SW 1271 (cell line): ENCODE measurements around the gene ESRRG.
A peak's percentile ranks its signal among the peaks of the same experiment; 100 is the strongest.

ENCODE experiments used
- DNase-seq, 2 experiments: peaks; one replicate each; lab custom pipeline; 2025; lab: John Stamatoyannopoulos, UW

The ESRRG gene

GRCh38 chr1:216627252-216627651 is 96.0 kb downstream of the ESRRG start:
- DNase-seq: no peak

- no peak for DNase-seq
Observed at GRCh38 chr1:216626394-216627067, 96.7 kb downstream of the ESRRG start.

GRCh38 chr1:216621536-216621935 is 101.7 kb downstream of the ESRRG start:
- DNase-seq: no peak

GRCh38 chr1:216617081-216617875 is 106.0 kb downstream of the ESRRG start:
- DNase-seq: no peak

DNA sequence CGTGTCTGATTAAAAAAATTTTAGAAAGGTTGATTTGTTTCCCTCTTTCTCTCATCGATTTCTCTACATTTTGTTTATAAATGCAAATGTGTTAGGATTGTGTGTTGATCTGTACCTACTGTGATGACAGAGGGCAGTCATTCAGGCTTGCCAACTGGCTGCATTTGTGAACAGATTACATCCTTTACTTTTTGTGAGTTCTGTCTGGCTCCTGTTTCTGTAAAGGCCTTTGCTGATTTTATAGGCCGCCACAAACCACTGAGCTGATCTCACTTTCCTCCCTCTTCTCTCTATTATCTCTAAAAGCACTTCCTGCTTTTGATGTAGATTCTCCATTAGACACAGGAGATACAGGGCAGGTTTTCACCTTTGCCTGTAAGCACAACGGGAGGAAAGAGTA is 106.8 kb downstream of the ESRRG start:
- no peak for DNase-seq

DNA sequence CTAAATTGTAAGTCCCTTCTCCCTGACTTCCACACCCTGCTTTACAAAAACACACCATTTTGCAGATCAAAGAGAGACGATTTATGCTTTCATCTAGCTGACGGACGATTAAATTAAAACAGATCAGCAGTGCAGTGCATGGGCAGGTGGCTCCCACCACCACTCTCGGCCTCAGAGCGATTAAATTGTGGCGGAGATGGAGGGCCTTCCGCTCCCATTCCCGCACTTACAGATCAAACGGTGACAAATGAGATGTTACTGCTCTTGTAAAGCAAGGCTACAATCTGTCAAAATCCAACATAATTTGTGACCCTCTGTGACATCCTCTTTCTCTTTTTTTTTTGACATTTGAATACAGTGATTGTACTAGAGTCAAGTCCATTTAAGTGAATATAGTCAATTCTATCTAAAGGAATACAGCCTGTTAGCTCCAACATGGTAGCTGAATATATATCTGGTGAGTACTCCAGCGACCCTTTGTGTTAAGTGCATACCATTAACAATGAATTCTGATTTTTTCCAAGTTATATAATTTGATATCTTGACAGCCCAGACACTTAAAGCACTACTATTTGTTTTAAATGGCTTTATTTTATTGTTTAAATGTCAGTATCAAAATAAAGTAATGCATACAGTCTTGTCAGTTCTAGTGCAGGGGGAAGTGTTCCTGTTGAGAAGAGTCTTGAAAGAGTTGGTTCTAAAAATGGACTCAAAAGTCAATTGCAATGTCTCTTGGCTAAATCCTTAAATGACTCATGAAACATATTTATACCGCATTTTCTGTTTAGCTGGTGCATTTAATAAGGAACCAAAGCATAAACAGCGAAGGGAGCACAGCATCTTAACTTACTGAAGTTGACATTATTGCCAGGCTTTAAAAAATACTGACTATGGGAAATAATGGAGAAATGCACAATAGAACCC is 109.0 kb downstream of the ESRRG start:
- DNase-seq: no peak

GRCh38 chr1:216612291-216612690 is 110.9 kb downstream of the ESRRG start:
- DNase-seq: no peak

DNA sequence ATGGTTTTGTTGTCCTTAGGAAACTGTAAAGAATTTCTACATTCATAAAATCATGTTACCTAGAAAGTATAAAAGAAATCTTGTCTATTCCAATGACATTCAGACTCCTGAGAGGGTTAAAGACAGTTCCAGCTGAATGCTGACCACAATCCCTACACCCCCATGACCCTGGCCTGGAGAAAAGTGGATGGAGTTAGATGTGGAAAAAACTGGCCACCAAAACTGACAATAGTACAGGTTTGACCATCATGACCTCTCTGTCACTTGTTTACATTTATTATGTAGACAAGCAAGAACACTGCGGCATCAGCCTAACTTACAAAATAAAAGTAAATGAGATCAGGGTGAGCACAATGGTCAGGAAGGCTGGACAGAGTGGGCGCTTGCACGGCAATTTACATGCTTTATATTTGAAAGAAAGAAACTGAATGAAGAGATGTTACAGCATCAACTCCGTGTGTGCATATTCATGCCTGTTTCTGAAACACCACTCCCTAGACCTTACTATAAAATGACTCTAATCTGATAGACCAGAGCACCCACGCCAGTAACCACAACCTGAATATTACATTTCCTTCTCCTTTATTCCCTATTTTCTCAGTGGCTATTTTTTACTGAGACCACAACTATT is 116.0 kb downstream of the ESRRG start:
- DNase-seq: no peak

GRCh38 chr1:216606047-216606637 is 117.1 kb downstream of the ESRRG start:
- no peak for DNase-seq

GRCh38 chr1:216604771-216605170 is 118.5 kb downstream of the ESRRG start:
- DNase-seq: no peak

GRCh38 chr1:216600730-216601609 is 122.3 kb downstream of the ESRRG start:
- DNase-seq: peak in 1 of 2 experiments; percentile 11

GRCh38 chr1:216599851-216600250 is 123.4 kb downstream of the ESRRG start:
- DNase-seq: no peak

GRCh38 chr1:216598448-216598847 is 124.8 kb downstream of the ESRRG start:
- no peak for DNase-seq

DNA sequence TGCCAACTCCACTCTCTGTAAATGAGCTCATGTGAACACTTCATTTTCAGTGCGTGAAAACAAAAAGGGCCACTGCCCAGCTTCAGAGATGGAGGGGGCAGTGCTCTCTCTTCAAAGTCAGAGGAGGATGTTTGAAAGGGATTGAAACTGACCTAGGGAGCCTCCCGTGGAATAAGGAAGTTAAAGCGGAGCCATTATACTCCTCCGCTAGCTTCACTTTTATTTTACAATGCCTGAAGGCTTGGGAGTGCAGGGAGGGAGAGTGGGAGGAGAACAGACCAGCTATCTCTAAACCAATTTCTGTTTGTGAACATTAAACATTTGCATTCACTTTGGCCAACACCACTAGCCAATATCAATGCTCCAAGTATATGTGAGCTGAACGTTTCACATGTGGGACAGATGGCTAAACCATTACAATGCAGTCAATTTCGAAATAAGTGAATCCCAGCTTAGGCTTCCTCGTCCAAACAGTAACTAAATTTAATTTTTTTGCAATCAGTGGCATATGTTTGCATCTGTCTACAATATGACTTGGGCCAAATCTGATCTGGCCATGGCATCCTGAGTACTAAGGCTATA is 126.9 kb downstream of the ESRRG start:
- no peak for DNase-seq

DNA sequence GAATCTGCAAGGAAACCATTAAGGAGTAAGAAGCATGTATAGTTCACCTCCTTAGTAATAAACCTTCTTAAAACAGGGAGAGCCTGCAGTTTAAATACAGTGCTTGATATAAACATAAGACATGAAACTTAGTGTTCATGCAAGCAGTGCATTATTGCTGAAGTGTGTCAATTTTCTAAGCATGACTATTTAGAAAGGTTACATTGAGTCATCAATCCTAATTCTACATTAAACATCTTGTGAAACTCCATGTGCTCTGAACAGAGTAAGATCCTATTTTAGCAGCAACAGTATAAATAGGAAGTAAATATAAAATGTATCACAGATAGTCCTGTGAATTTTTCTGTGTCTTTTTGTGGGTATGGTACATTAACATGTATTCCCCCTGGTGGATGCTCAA is 135.5 kb downstream of the ESRRG start:
- DNase-seq: no peak

DNA sequence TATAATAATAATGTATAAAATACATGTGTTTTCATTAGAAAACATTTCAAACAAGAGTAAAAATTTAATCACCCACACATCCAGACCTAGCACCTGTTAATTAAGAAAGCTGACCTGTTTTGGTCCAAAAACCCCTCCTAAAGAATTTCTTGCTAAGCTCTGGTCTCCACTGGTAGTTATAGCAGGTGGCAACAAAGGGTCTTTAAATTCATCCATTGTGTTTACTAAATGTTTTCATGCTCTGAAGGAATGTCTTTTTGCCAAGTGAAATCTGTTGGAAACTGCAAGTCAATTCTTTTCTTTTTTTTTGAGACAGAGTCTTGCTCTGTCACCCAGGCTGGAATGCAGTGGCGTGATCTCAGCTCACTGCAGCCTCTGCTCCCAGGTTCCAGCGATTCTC is 141.1 kb downstream of the ESRRG start:
- DNase-seq: no peak

DNA sequence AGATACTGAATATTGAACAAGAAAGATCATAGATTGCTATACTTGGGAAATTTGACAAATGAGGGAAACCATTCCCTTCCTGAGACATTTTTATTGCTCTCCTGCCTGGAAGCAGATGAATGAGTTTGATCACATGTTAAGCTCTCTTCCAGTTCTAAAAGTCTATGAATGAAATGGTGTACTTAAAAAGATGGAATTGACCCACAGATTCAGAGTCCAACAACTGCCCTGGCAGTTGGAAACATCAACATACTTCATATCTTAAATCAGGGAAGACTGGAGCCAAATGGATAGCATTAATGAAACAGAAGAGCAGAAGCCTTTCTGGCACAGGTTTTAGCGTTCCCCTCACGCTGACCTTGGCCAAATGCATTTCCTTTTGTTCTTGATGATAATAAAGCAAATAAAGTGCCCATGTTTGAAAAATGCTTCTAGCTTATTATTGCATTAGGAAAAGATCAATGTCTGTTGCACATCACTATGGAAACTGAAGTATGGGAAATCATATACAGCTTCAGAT is 142.6 kb downstream of the ESRRG start:
- DNase-seq: no peak

DNA sequence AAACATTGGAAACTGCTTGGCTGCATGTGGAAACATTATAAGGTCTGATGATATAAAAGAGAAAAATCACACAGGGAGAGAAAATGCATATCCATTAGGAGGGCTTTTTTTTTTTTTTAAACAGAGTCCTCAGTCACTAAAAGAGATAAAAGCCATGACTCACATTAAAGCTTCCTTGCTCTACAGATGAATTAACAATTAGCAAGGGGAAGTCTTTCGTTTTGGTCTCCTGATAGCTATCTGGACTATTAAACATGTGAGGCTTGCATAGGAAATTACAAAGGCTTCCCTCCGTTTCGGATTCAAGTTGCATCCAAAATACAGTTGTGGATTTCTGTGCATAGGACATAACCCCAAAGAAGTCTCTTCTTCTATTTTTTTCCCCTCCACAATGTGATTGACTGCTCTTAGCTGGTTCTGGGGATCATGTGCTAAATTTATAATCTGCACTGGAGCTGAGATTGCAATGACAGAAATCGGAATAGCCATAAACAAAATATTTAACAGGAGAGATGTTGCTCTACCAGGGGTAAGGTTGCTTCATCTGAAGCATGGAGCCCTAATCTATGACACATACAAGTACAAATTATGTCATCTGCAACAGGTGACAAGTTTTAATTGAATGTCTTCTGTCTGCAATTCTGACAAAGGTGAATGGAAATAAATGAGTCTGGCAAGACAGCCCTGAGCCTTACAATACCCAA is 146.8 kb downstream of the ESRRG start:
- no peak for DNase-seq

DNA sequence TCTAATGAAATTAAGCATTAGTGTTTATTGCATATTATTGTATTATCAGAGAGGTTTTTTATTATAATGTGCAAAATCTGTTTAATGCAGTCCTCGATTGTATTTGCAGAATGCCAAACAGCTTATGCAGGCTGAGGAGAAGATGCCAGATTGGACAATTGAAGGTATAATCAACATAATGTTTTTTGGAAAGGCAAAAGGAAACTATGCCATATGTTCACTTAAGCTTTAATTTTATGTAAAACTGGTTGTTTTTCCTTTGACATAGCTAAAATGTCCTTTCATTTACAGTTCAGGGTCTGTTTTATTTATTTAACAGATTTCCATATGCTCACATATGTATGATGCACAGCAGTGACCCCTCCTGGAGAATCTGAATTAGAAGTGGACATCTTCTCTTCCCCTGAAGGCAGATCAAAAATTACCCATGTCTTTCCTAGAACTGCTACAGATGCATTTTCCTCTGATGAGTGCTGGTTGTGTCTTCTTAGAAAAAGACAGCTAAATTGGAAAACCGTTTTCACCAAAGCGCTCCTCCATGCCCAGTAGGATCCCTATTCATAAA is 156.5 kb downstream of the ESRRG start:
- no peak for DNase-seq
